Measurements from ENCODE around the gene IL22. TPM values are rescaled to one million over a fixed set of nuclear protein-coding genes. Genes with fewer than 3 reads are reported as not detected.
A peak's percentile ranks its signal among the peaks of the same experiment; 100 is the strongest.
"Not testable (repeated sequence)": the region's sequence is repeated elsewhere in the genome, so short reads cannot be mapped to it uniquely, and the experiment has no call there.

The IL22 gene
- total RNA-seq, 1 donor from 2014 or later, result not detected

GRCh38 chr12:68222326-68222725, 31.1 kb downstream of the IL22 start:
- no peaks in the 10 kb centered on the region for H3K36me3 ChIP-seq
- no peaks in the 10 kb centered on the region for H3K4me1 ChIP-seq
- H3K27ac ChIP-seq, result no peak overlapping the region
- H3K9me3 ChIP-seq, result no peaks in the 10 kb centered on the region
- ATAC-seq, result no peak
- TF ChIP-seq CTCF (IDR thresholded peaks at IDR 0.05), result no peak
- intact Hi-C loops (cut with DNase I), result loop anchor here (5.0 kb wide), 1 partner anchor 95 kb away; no protein-coding TSS in a partner anchor
- peaks cover 4% of the 10 kb centered on the region for H3K27me3 ChIP-seq
- H3K4me3 ChIP-seq, result peak overlapping the region; percentile 3
- DNase-seq, result no peak

GRCh38 chr12:68221497-68221896, 31.9 kb downstream of the IL22 start:
- H3K4me1 ChIP-seq, result no peaks in the 10 kb centered on the region
- no peak overlapping the region for H3K27ac ChIP-seq
- no peaks in the 10 kb centered on the region for H3K36me3 ChIP-seq
- H3K9me3 ChIP-seq, result no peaks in the 10 kb centered on the region
- H3K4me3 ChIP-seq, result no peak overlapping the region
- DNase-seq (no peak), ATAC-seq (no peak)
- peaks cover 10% of the 10 kb centered on the region for H3K27me3 ChIP-seq
- intact Hi-C loops (cut with DNase I), result loop anchor here (5.0 kb wide), 1 partner anchor 96 kb away; no protein-coding TSS in a partner anchor
- no peak for TF ChIP-seq CTCF (IDR thresholded peaks at IDR 0.05)

GRCh38 chr12:68210875-68211274, 42.5 kb downstream of the IL22 start:
- DNase-seq (no peak), ATAC-seq (no peak)
- Histone ChIP-seq H3K27me3 (peaks cover 16% of the 10 kb centered on the region), H3K4me3 (no peak overlapping the region), H3K9me3 (no peaks in the 10 kb centered on the region), H3K36me3 (no peaks in the 10 kb centered on the region), H3K4me1 (no peaks in the 10 kb centered on the region), H3K27ac (no peak overlapping the region)
- no peak for TF ChIP-seq CTCF (IDR thresholded peaks at IDR 0.05)
- intact Hi-C loops (cut with DNase I), result no loop called here

- ATAC-seq; intact Hi-C loops (cut with DNase I); H3K4me1 ChIP-seq; H3K4me3 ChIP-seq; DNase-seq; H3K9me3 ChIP-seq; H3K36me3 ChIP-seq; H3K27me3 ChIP-seq; H3K27ac ChIP-seq: not testable (repeated sequence)
Measured at GRCh38 chr12:68209048-68209728, 44.2 kb downstream of the IL22 start.

- no peak overlapping the region for H3K27ac ChIP-seq
- TF ChIP-seq CTCF (IDR thresholded peaks at IDR 0.05), result no peak
- H3K36me3 ChIP-seq, result no peaks in the 10 kb centered on the region
- no peaks in the 10 kb centered on the region for H3K9me3 ChIP-seq
- ATAC-seq, result no peak
- intact Hi-C loops (cut with DNase I), result no loop called here
- H3K4me3 ChIP-seq, result no peak overlapping the region
- H3K4me1 ChIP-seq, result no peaks in the 10 kb centered on the region
- no peaks in the 10 kb centered on the region for H3K27me3 ChIP-seq
- DNase-seq, result no peak
Measured at GRCh38 chr12:68207276-68207675, 46.1 kb downstream of the IL22 start.

- intact Hi-C loops (cut with DNase I), result no loop called here
Measured at GRCh38 chr12:68206446-68206845, 47.0 kb downstream of the IL22 start.

More at GRCh38 chr12:68206446-68206845, 47.0 kb downstream of the IL22 start:
- TF ChIP-seq CTCF (IDR thresholded peaks at IDR 0.05), result no peak
- Histone ChIP-seq H3K9me3 (no peaks in the 10 kb centered on the region), H3K36me3 (no peaks in the 10 kb centered on the region), H3K4me3 (no peak overlapping the region), H3K27ac (no peak overlapping the region), H3K27me3 (no peaks in the 10 kb centered on the region), H3K4me1 (no peaks in the 10 kb centered on the region)
- DNase-seq (no peak), ATAC-seq (no peak)

Data from upper lobe of right lung (tissue), 1 donor.